Stimulated activated CD8-positive, alpha-beta memory T cell treated with anti-CD3 and anti-CD28 coated beads, Interleukin-7, amount 100 ng/mL, for 1 hour (primary cell): ENCODE measurements around the gene RBM43.
"Not testable (repeated sequence)": the region's sequence is repeated elsewhere in the genome, so short reads cannot be mapped to it uniquely, and the experiment has no call there.

ENCODE experiments used
- DNase-seq, 2 donors: peaks; one replicate each; pipeline ENCODE4 v3.0.0-alpha.2; 2020; ENCODE audit warnings: low read depth in 2 of 2

RBM43 gene

GRCh38 chr2:151268085-151268484 lies 6.4 kb upstream of the RBM43 start:
- no peak for DNase-seq

GRCh38 chr2:151267537-151267936 lies 5.9 kb upstream of the RBM43 start:
- DNase-seq = no peak

GRCh38 chr2:151265991-151266390 lies 4.3 kb upstream of the RBM43 start:
- no peak for DNase-seq

GRCh38 chr2:151264157-151264825 lies 2.6 kb upstream of the RBM43 start:
- DNase-seq = no peak

- DNase-seq = no peak
Measured at GRCh38 chr2:151262629-151263028, 966 bp upstream of the RBM43 start.

GRCh38 chr2:151261977-151262291 lies 271 bp upstream of the RBM43 start:
- no peak for DNase-seq

GRCh38 chr2:151260573-151261230 lies 961 bp downstream of the RBM43 start:
- DNase-seq = no peak

GRCh38 chr2:151258121-151258520 lies 3.5 kb downstream of the RBM43 start:
- DNase-seq = no peak

- DNase-seq = no peak
Measured at GRCh38 chr2:151252646-151253045, 9.0 kb downstream of the RBM43 start.

- no peak for DNase-seq
Measured at GRCh38 chr2:151251012-151251411, 10.7 kb downstream of the RBM43 start.

GRCh38 chr2:151247432-151247831 lies 14.2 kb downstream of the RBM43 start:
- no peak for DNase-seq

GRCh38 chr2:151246152-151246551 lies 15.5 kb downstream of the RBM43 start:
- no peak for DNase-seq

GRCh38 chr2:151243468-151243867 lies 18.2 kb downstream of the RBM43 start:
- no peak for DNase-seq

- DNase-seq = no peak
Measured at GRCh38 chr2:151241224-151241623, 20.4 kb downstream of the RBM43 start.

- DNase-seq = no peak
Measured at GRCh38 chr2:151240433-151240832, 21.2 kb downstream of the RBM43 start.

- no peak for DNase-seq
Measured at GRCh38 chr2:151239624-151240023, 22.0 kb downstream of the RBM43 start.

- DNase-seq = no peak
Measured at GRCh38 chr2:151238527-151239487, 22.9 kb downstream of the RBM43 start.

- no peak for DNase-seq
Measured at GRCh38 chr2:151237422-151238025, 24.1 kb downstream of the RBM43 start.

GRCh38 chr2:151233760-151234159 lies 27.9 kb downstream of the RBM43 start:
- DNase-seq = not testable (repeated sequence)

GRCh38 chr2:151233288-151233687 lies 28.4 kb downstream of the RBM43 start:
- not testable (repeated sequence) for DNase-seq

GRCh38 chr2:151230627-151231140 lies 31.0 kb downstream of the RBM43 start:
- no peak for DNase-seq
